HUES48 (cell line): ENCODE measurements around the gene METTL26.

Experiments
- H3K27ac ChIP-seq: one replicate; pipeline ENCODE4 v1.7.0; 2013; ENCODE audit warnings: low read depth, low read length, inconsistent platforms
- H3K27me3 ChIP-seq: 2 replicates; pipeline ENCODE4 v1.6.1; 2013; ENCODE audit warnings: mild to moderate bottlenecking, low read length; ENCODE audit not compliant: control insufficient read depth, insufficient read depth
- H3K36me3 ChIP-seq: 2 replicates; pipeline ENCODE4 v1.6.1; 2013; ENCODE audit warnings: low read length; ENCODE audit not compliant: control insufficient read depth, insufficient read depth
- H3K4me1 ChIP-seq: 2 replicates; pipeline ENCODE4 v1.6.1; 2013; ENCODE audit warnings: mild to moderate bottlenecking, low read length; ENCODE audit not compliant: control insufficient read depth, insufficient read depth
- H3K4me3 ChIP-seq: 2 replicates; pipeline ENCODE4 v1.5.1; 2013; ENCODE audit warnings: mild to moderate bottlenecking, low read depth, low read length
- H3K9ac ChIP-seq: 2 replicates; pipeline ENCODE4 v1.6.1; 2013; ENCODE audit warnings: mild to moderate bottlenecking, low read depth, low read length, moderate library complexity
- H3K9me3 ChIP-seq: 2 replicates; pipeline ENCODE4 v1.6.1; 2013; ENCODE audit warnings: low read length; ENCODE audit not compliant: control insufficient read depth, insufficient read depth

Gene METTL26

GRCh38 chr16:679814-680624, 43.9 kb upstream of the METTL26 start, which contains the start of gene STUB1:
STUB1 (plus strand) TSS chr16:680410; CDS start chr16:680526, 116 bp downstream.
- Histone ChIP-seq H3K4me1 (peaks cover 33% of the 10 kb centered on the region), H3K27ac (peak within 1 kb of the TSS; percentile 89), H3K9ac (peak within 1 kb of the TSS; percentile 70; the same call in 1 of the 2 replicates), H3K36me3 (peaks cover 23% of the 10 kb centered on the region), H3K27me3 (no peaks in the 10 kb centered on the region), H3K4me3 (peak within 1 kb of the TSS; percentile 86), H3K9me3 (no peaks in the 10 kb centered on the region)

GRCh38 chr16:678858-679813, 43.0 kb upstream of the METTL26 start:
- no peaks in the 10 kb centered on the region for H3K27me3 ChIP-seq
- H3K4me1 ChIP-seq, result peaks cover 40% of the 10 kb centered on the region
- H3K9ac ChIP-seq, result no peak overlapping the region
- H3K9me3 ChIP-seq, result no peaks in the 10 kb centered on the region
- peak overlapping the region; percentile 66 for H3K27ac ChIP-seq
- peaks cover 25% of the 10 kb centered on the region for H3K36me3 ChIP-seq
- peak overlapping the region; percentile 69 for H3K4me3 ChIP-seq

GRCh38 chr16:678209-678857, 42.2 kb upstream of the METTL26 start:
- Histone ChIP-seq H3K36me3 (peaks cover 31% of the 10 kb centered on the region), H3K9me3 (no peaks in the 10 kb centered on the region), H3K27ac (no peak overlapping the region), H3K27me3 (no peaks in the 10 kb centered on the region), H3K4me3 (no peak overlapping the region), H3K9ac (no peak overlapping the region), H3K4me1 (peaks cover 39% of the 10 kb centered on the region)

GRCh38 chr16:677316-678190, 41.4 kb upstream of the METTL26 start:
- H3K9ac ChIP-seq, result no peak overlapping the region
- H3K27ac ChIP-seq, result no peak overlapping the region
- no peaks in the 10 kb centered on the region for H3K9me3 ChIP-seq
- H3K36me3 ChIP-seq, result peaks cover 31% of the 10 kb centered on the region
- H3K4me1 ChIP-seq, result peaks cover 34% of the 10 kb centered on the region
- H3K4me3 ChIP-seq, result peak overlapping the region; percentile 1; the same call in 1 of the 2 replicates
- no peaks in the 10 kb centered on the region for H3K27me3 ChIP-seq

GRCh38 chr16:676913-677312, 40.8 kb upstream of the METTL26 start:
- H3K27me3 ChIP-seq, result no peaks in the 10 kb centered on the region
- peaks cover 34% of the 10 kb centered on the region for H3K4me1 ChIP-seq
- no peak overlapping the region for H3K27ac ChIP-seq
- H3K4me3 ChIP-seq, result peak overlapping the region; percentile 1; the same call in 1 of the 2 replicates
- H3K36me3 ChIP-seq, result peaks cover 31% of the 10 kb centered on the region
- no peak overlapping the region for H3K9ac ChIP-seq
- no peaks in the 10 kb centered on the region for H3K9me3 ChIP-seq

GRCh38 chr16:676565-676902, 40.4 kb upstream of the METTL26 start:
- Histone ChIP-seq H3K4me1 (peaks cover 33% of the 10 kb centered on the region), H3K36me3 (peaks cover 31% of the 10 kb centered on the region), H3K27me3 (no peaks in the 10 kb centered on the region), H3K27ac (no peak overlapping the region), H3K9me3 (no peaks in the 10 kb centered on the region), H3K4me3 (no peak overlapping the region), H3K9ac (no peak overlapping the region)

GRCh38 chr16:675884-676564, 39.9 kb upstream of the METTL26 start:
- H3K9ac ChIP-seq, result no peak overlapping the region
- no peak overlapping the region for H3K27ac ChIP-seq
- H3K4me3 ChIP-seq, result peak overlapping the region; percentile 67; the same call in 1 of the 2 replicates
- H3K36me3 ChIP-seq, result peaks cover 32% of the 10 kb centered on the region
- H3K9me3 ChIP-seq, result no peaks in the 10 kb centered on the region
- H3K4me1 ChIP-seq, result peaks cover 28% of the 10 kb centered on the region; the same call in 1 of the 2 replicates
- no peaks in the 10 kb centered on the region for H3K27me3 ChIP-seq

GRCh38 chr16:674968-675883, 39.1 kb upstream of the METTL26 start, which contains the start of gene RHBDL1:
RHBDL1 (plus strand) TSS chr16:675671; CDS start chr16:675791, 120 bp downstream.
- Histone ChIP-seq H3K4me3 (peak within 1 kb of the TSS; percentile 67), H3K9ac (no peak within 1 kb of the TSS), H3K4me1 (peaks cover 27% of the 10 kb centered on the region; the same call in 1 of the 2 replicates), H3K27ac (no peak within 1 kb of the TSS), H3K9me3 (no peaks in the 10 kb centered on the region), H3K36me3 (peaks cover 40% of the 10 kb centered on the region), H3K27me3 (no peaks in the 10 kb centered on the region)
